Smooth muscle cell (in vitro differentiated cells): ENCODE results near the gene PRKRIP1. TPM values are rescaled to one million over a fixed set of nuclear protein-coding genes. Genes with fewer than 3 reads are reported as not detected.

Experiments used
- DNase-seq: peaks from one replicate; lab custom pipeline; 2025; ENCODE audit not compliant: unreplicated experiment; lab: John Stamatoyannopoulos, UW
- H2AFZ ChIP-seq: fragments of 200-600 bp; sonication (generic); 2 replicates; pipeline ENCODE4 v1.6.0; 2016; ENCODE audit warnings: antibody characterized with exemption, low read depth, mild to moderate bottlenecking
- H3F3A ChIP-seq: fragments of 200-600 bp; sonication (generic); 2 replicates; pipeline ENCODE4 v1.6.0; 2017; ENCODE audit warnings: antibody characterized with exemption, low read depth
- H3K27ac ChIP-seq: fragments of 200-600 bp; sonication (generic); 2 replicates; pipeline ENCODE4 v1.5.1; 2016; ENCODE audit warnings: low read depth, mild to moderate bottlenecking
- H3K27me3 ChIP-seq: fragments of 200-600 bp; sonication (generic); 2 replicates; pipeline ENCODE4 v1.6.1; 2016; ENCODE audit warnings: low read depth, mild to moderate bottlenecking
- H3K36me3 ChIP-seq: fragments of 200-600 bp; sonication (generic); 2 replicates; pipeline ENCODE4 v1.5.1; 2016; ENCODE audit warnings: low read depth
- H3K4me1 ChIP-seq: fragments of 200-600 bp; sonication (generic); 2 replicates; pipeline ENCODE4 v1.5.1; 2016; ENCODE audit warnings: low read depth
- H3K4me2 ChIP-seq: fragments of 200-600 bp; sonication (generic); 2 replicates; pipeline ENCODE4 v1.6.0; 2016; ENCODE audit warnings: mild to moderate bottlenecking
- H3K4me3 ChIP-seq: fragments of 200-600 bp; sonication (generic); 2 replicates; pipeline ENCODE4 v1.5.1; 2016; ENCODE audit warnings: mild to moderate bottlenecking
- H3K79me2 ChIP-seq: fragments of 200-600 bp; sonication (generic); 2 replicates; pipeline ENCODE4 v1.6.0; 2016; ENCODE audit warnings: low read depth, mild to moderate bottlenecking
- H3K9ac ChIP-seq: fragments of 200-600 bp; sonication (generic); 2 replicates; pipeline ENCODE4 v1.6.0; 2016; ENCODE audit warnings: low read depth
- H3K9me3 ChIP-seq: fragments of 200-600 bp; sonication (generic); replicated peaks from 2 replicates; pipeline ENCODE4 v1.5.1; 2016; ENCODE audit warnings: low read depth
- H4K20me1 ChIP-seq: fragments of 200-600 bp; sonication (generic); 2 replicates; pipeline ENCODE4 v1.6.0; 2016; ENCODE audit warnings: low read depth
- WGBS: methylation state at CpG from one replicate; pipeline ENCODE4 v1.1.7; 2016; ENCODE audit warnings: low lambda C conversion rate; 5-methylcytosine and 5-hydroxymethylcytosine counted together
- polyA plus RNA-seq: library from polyadenylated mRNA; unstranded; fragments of >200 nt; fragmentation: Nextera tagmentation; extraction: Ambion mirVana; gene quantifications from 2 replicates; pipeline ENCODE4 v1.2.1, GENCODE V29; 2016
- total RNA-seq: library from RNA; depleted of rRNA; stranded (reverse); fragments of >200 nt; gene quantifications from 2 replicates; pipeline ENCODE4 v1.2.3, GENCODE V29; 2014
- TF ChIP-seq, protein P1 (sequence below): fragments of 200-600 bp; sonication (generic); IDR thresholded peaks from 2 replicates; pipeline ENCODE4 v1.5.1; 2017; ENCODE audit warnings: borderline replicate concordance, mild to moderate bottlenecking, antibody characterized with exemption; ENCODE audit not compliant: insufficient read depth, poor library complexity, severe bottlenecking

The PRKRIP1 gene
- total and polyA plus RNA-seq, 2 experiments from 2014 or later, result 14.3 to 34.5 TPM

DNA sequence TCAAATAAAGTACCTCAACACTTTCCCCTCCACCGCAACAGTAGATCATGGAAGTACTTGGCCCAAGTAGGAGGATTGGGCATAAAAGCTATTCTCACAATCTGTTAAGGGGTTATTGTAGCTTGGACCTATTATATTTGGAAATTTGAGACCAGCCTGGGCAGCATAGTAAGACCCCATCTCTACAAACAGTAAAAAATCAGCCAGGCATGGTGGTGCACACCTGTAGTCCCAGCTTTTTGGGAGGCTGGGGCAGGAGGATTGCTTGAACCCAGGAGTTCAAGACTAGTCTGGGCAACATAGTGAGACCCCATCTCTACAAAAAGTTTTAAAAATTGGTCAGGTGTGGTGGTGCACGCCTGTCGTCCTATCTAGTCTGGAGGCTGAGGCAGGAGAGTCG, 13.2 kb downstream of the PRKRIP1 start:
- peaks cover 53% of the 10 kb centered on the region for H4K20me1 ChIP-seq
- no peak overlapping the region for H3K4me3 ChIP-seq
- H3K9me3 ChIP-seq, result no peaks in the 10 kb centered on the region
- no peak overlapping the region for H2AFZ ChIP-seq
- WGBS, result 98% methylated on average over 4 of the region's 4 CpGs
- DNase-seq, result no peak
- TF ChIP-seq, protein P1, sequence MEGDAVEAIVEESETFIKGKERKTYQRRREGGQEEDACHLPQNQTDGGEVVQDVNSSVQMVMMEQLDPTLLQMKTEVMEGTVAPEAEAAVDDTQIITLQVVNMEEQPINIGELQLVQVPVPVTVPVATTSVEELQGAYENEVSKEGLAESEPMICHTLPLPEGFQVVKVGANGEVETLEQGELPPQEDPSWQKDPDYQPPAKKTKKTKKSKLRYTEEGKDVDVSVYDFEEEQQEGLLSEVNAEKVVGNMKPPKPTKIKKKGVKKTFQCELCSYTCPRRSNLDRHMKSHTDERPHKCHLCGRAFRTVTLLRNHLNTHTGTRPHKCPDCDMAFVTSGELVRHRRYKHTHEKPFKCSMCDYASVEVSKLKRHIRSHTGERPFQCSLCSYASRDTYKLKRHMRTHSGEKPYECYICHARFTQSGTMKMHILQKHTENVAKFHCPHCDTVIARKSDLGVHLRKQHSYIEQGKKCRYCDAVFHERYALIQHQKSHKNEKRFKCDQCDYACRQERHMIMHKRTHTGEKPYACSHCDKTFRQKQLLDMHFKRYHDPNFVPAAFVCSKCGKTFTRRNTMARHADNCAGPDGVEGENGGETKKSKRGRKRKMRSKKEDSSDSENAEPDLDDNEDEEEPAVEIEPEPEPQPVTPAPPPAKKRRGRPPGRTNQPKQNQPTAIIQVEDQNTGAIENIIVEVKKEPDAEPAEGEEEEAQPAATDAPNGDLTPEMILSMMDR, result no peak
- no peak overlapping the region for H3K4me2 ChIP-seq
- no peaks in the 10 kb centered on the region for H3K27me3 ChIP-seq
- H3K79me2 ChIP-seq, result peaks cover 37% of the 10 kb centered on the region
- no peak overlapping the region for H3K9ac ChIP-seq
- no peaks in the 10 kb centered on the region for H3F3A ChIP-seq
- no peak overlapping the region for H3K27ac ChIP-seq
- H3K4me1 ChIP-seq, result no peaks in the 10 kb centered on the region
- peaks cover 34% of the 10 kb centered on the region for H3K36me3 ChIP-seq

DNA sequence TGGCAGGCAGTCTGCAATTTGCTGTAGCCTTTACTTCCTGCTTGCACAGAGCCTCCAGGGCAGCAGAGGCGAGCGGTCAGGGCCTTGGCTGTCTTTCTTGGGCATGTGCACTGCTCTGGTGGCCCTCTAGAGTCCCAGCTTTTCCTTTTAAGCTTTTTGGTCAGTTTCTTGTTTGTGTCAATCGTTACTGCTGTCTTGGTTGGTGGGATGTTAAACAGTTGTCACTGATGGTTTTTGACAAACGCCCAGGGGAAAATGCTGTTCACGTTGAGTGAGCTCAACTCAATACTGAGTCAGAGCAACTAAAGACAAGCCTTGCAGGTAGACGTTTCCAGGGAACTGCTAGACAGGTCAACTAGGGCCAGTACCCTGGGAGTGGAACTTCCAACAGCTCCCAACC, 14.0 kb downstream of the PRKRIP1 start:
- DNase-seq, result no peak
- Histone ChIP-seq H2AFZ (no peak overlapping the region), H3K27ac (no peak overlapping the region), H3K4me2 (no peak overlapping the region), H3F3A (no peaks in the 10 kb centered on the region), H3K79me2 (peaks cover 37% of the 10 kb centered on the region), H3K4me3 (no peak overlapping the region), H3K36me3 (peaks cover 33% of the 10 kb centered on the region), H3K27me3 (no peaks in the 10 kb centered on the region), H3K9ac (no peak overlapping the region), H3K4me1 (no peaks in the 10 kb centered on the region), H3K9me3 (no peaks in the 10 kb centered on the region), H4K20me1 (peaks cover 53% of the 10 kb centered on the region)
- TF ChIP-seq, protein P1, result no peak
- 69% methylated on average over 6 of the region's 6 CpGs for WGBS

DNA sequence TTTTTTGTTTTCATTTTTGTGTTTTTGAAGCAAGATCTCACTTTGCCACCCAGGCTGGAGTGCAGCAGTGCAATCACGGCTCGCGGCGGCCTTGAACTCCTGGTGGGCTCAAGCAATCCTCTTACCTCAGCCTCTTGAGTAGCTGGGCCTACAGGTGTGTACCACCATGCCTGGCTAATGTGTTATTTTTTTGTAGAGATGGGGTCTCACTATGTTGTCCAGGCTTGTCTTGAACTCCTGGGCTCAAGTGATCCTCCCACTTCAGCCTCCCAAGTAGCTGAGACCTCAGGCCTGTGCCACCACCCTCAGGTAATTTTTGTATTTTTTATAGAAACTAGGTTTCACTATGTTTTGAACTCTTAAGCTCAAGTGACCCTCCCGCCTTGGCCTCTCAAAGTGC, 14.8 kb downstream of the PRKRIP1 start:
- peaks cover 51% of the 10 kb centered on the region for H4K20me1 ChIP-seq
- no peaks in the 10 kb centered on the region for H3K9me3 ChIP-seq
- no peak overlapping the region for H3K27ac ChIP-seq
- H3K36me3 ChIP-seq, result peaks cover 26% of the 10 kb centered on the region
- WGBS, result 96% methylated on average over 5 of the region's 5 CpGs
- no peak overlapping the region for H3K4me2 ChIP-seq
- no peak overlapping the region for H2AFZ ChIP-seq
- TF ChIP-seq, protein P1, result no peak
- no peak overlapping the region for H3K4me3 ChIP-seq
- no peaks in the 10 kb centered on the region for H3K27me3 ChIP-seq
- H3F3A ChIP-seq, result no peaks in the 10 kb centered on the region
- peaks cover 37% of the 10 kb centered on the region for H3K79me2 ChIP-seq
- no peaks in the 10 kb centered on the region for H3K4me1 ChIP-seq
- no peak overlapping the region for H3K9ac ChIP-seq
- no peak for DNase-seq

DNA sequence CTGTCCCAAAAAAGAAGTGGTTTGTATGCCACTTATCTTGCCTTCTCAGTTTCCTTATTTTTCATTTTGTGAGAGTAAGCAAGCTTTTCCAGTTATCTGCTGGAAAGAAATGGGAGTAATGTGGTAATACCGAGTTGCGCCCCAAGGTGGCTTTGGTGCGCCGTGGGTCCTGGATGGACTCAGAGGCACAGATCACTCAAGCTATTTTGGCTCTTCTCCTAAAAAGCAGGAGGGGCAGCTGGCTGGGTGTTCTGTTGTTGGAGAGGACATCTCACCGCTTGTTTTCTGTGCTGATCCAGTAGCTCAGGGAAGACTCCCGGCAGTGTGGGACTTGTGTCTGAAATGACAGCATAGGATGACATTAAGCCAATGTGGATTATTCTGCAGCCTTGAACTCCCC, 16.4 kb downstream of the PRKRIP1 start:
- H2AFZ ChIP-seq, result no peak overlapping the region
- no peak overlapping the region for H3K27ac ChIP-seq
- 88% methylated on average over 6 of the region's 6 CpGs for WGBS
- TF ChIP-seq, protein P1, result peak; percentile 31
- H3K36me3 ChIP-seq, result peaks cover 22% of the 10 kb centered on the region
- H3K4me1 ChIP-seq, result no peaks in the 10 kb centered on the region
- H3F3A ChIP-seq, result no peaks in the 10 kb centered on the region
- no peaks in the 10 kb centered on the region for H3K27me3 ChIP-seq
- no peaks in the 10 kb centered on the region for H3K9me3 ChIP-seq
- DNase-seq, result no peak
- H3K79me2 ChIP-seq, result peaks cover 33% of the 10 kb centered on the region
- peaks cover 62% of the 10 kb centered on the region for H4K20me1 ChIP-seq
- no peak overlapping the region for H3K9ac ChIP-seq
- no peak overlapping the region for H3K4me3 ChIP-seq
- no peak overlapping the region for H3K4me2 ChIP-seq
